GM06990 (cell line): Measurements from ENCODE around the gene ARAP2.

Experiments
- DNase-seq: peaks from one replicate; pipeline ENCODE4 v3.0.0-alpha.2; 2011; ENCODE audit not compliant: insufficient read length; ENCODE audit errors: extremely low read depth
- H3K27me3 ChIP-seq: replicated peaks from 2 replicates; pipeline ENCODE4 v1.6.0; 2011; ENCODE audit warnings: low read length; ENCODE audit not compliant: control insufficient read depth, insufficient read depth
- H3K36me3 ChIP-seq: 2 replicates; pipeline ENCODE4 v1.5.1; 2011; ENCODE audit warnings: low read length; ENCODE audit not compliant: control insufficient read depth, insufficient read depth
- H3K4me3 ChIP-seq: replicated peaks from 2 replicates; pipeline ENCODE4 v1.5.1; 2011; ENCODE audit warnings: low read depth, mild to moderate bottlenecking, control low read depth, low read length
- TF ChIP-seq, protein P1 (sequence below): IDR thresholded peaks from 2 replicates; pipeline ENCODE4 v1.5.1; 2011; ENCODE audit warnings: low read length, control low read depth, mild to moderate bottlenecking, inconsistent platforms; ENCODE audit not compliant: insufficient read depth, poor library complexity, severe bottlenecking

The ARAP2 gene

DNA sequence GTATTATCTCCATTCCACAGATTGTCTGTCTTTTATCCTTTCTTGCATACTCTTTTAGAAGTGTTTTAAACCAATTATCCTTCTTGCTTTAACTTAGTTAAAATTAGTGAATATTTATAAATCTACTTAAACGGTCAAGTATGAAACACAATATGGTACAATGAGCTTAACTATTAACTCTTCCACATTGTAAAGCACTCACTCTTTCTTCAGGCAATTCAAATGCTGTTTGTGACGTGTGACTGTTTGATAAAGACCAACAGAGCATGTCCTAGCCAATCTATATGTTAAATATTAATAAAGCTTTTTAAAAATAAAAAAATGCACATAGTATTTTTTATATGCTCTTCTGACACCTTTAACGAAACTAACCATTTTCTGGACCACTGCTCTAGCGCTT lies 192.7 kb downstream of the ARAP2 start:
- H3K36me3 ChIP-seq: no peaks in the 10 kb centered on the region
- DNase-seq: no peak
- TF ChIP-seq, protein P1, sequence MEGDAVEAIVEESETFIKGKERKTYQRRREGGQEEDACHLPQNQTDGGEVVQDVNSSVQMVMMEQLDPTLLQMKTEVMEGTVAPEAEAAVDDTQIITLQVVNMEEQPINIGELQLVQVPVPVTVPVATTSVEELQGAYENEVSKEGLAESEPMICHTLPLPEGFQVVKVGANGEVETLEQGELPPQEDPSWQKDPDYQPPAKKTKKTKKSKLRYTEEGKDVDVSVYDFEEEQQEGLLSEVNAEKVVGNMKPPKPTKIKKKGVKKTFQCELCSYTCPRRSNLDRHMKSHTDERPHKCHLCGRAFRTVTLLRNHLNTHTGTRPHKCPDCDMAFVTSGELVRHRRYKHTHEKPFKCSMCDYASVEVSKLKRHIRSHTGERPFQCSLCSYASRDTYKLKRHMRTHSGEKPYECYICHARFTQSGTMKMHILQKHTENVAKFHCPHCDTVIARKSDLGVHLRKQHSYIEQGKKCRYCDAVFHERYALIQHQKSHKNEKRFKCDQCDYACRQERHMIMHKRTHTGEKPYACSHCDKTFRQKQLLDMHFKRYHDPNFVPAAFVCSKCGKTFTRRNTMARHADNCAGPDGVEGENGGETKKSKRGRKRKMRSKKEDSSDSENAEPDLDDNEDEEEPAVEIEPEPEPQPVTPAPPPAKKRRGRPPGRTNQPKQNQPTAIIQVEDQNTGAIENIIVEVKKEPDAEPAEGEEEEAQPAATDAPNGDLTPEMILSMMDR: no peak
- no peaks in the 10 kb centered on the region for H3K27me3 ChIP-seq
- H3K4me3 ChIP-seq: no peak overlapping the region

- DNase-seq: no peak
- Histone ChIP-seq H3K27me3 (no peaks in the 10 kb centered on the region), H3K36me3 (no peaks in the 10 kb centered on the region), H3K4me3 (no peak overlapping the region)
- TF ChIP-seq, protein P1: no peak
Observed at GRCh38 chr4:36046026-36046425, 198.3 kb downstream of the ARAP2 start.

DNA sequence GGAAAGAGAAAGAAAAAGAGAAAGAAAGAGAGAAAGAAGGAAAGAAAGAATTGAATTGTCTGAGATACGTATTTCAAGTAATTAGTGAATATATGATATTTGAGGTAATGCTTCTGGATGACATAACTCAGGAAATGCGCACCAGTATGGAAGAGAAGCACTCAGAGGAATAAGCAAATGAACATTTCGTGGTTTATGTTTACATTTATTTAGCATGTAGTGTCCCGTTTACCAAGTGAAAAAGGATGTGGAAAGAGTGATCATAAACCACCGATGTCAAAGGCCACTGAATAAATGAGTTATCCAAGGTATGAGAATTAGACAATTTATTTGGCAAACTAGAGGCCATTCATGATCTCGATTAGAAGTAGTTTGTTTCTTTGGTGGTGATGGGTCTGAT lies 200.4 kb downstream of the ARAP2 start:
- Histone ChIP-seq H3K27me3 (no peaks in the 10 kb centered on the region), H3K36me3 (no peaks in the 10 kb centered on the region), H3K4me3 (no peak overlapping the region)
- DNase-seq: no peak
- TF ChIP-seq, protein P1: no peak

DNA sequence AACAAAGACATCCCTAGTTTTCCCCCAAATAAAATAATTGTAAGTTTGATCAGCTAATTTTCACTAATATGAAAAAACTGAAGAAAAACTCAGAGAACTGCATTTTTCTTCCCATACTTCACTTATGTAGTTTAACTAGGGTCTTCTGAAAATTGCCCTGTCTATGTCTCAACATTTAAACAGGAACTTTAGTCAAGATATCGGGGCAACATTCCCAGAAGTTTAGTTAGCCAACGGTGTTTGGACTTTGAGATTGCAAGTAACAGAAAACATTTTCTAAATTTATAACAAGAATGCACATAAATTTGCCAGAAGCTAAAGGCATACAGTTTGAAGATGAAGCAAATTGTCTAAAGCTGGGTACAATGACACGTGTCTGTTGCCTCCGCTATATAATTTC lies 201.1 kb downstream of the ARAP2 start:
- DNase-seq: no peak
- no peaks in the 10 kb centered on the region for H3K36me3 ChIP-seq
- TF ChIP-seq, protein P1: no peak
- no peaks in the 10 kb centered on the region for H3K27me3 ChIP-seq
- H3K4me3 ChIP-seq: no peak overlapping the region

- Histone ChIP-seq H3K36me3 (no peaks in the 10 kb centered on the region), H3K27me3 (no peaks in the 10 kb centered on the region), H3K4me3 (no peak overlapping the region)
- TF ChIP-seq, protein P1: no peak
- no peak for DNase-seq
Observed at GRCh38 chr4:36042122-36042970, 202.0 kb downstream of the ARAP2 start.
